Activated CD8-positive, alpha-beta memory T cell treated with anti-CD3 and anti-CD28 coated beads for 36 hours (primary cell): ENCODE measurements around the gene PKP1. TPM values are rescaled to one million over a fixed set of nuclear protein-coding genes. Genes with fewer than 3 reads are reported as not detected.
"Not testable (repeated sequence)": the region's sequence is repeated elsewhere in the genome, so short reads cannot be mapped to it uniquely, and the experiment has no call there.

Source experiments
- CTCF ChIA-PET: fragments of 350-600 bp; sonication (Branson Sonifier 250); formaldehyde crosslinking; loops from one replicate; lab custom pipeline; 2021; ENCODE audit warnings: antibody characterized with exemption; lab: Charles Lee
- POLR2A ChIA-PET: fragments of 350-600 bp; sonication (Branson Sonifier 250); formaldehyde crosslinking; loops from one replicate; lab custom pipeline; 2021; ENCODE audit warnings: antibody characterized with exemption; lab: Charles Lee
- total RNA-seq, 2 experiments: library from RNA; stranded (reverse); gene quantifications; one replicate each; pipeline ENCODE4 v1.2.3, GENCODE V29; 2021

The PKP1 gene, protein sequence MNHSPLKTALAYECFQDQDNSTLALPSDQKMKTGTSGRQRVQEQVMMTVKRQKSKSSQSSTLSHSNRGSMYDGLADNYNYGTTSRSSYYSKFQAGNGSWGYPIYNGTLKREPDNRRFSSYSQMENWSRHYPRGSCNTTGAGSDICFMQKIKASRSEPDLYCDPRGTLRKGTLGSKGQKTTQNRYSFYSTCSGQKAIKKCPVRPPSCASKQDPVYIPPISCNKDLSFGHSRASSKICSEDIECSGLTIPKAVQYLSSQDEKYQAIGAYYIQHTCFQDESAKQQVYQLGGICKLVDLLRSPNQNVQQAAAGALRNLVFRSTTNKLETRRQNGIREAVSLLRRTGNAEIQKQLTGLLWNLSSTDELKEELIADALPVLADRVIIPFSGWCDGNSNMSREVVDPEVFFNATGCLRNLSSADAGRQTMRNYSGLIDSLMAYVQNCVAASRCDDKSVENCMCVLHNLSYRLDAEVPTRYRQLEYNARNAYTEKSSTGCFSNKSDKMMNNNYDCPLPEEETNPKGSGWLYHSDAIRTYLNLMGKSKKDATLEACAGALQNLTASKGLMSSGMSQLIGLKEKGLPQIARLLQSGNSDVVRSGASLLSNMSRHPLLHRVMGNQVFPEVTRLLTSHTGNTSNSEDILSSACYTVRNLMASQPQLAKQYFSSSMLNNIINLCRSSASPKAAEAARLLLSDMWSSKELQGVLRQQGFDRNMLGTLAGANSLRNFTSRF
- total RNA-seq, result not detected

DNA sequence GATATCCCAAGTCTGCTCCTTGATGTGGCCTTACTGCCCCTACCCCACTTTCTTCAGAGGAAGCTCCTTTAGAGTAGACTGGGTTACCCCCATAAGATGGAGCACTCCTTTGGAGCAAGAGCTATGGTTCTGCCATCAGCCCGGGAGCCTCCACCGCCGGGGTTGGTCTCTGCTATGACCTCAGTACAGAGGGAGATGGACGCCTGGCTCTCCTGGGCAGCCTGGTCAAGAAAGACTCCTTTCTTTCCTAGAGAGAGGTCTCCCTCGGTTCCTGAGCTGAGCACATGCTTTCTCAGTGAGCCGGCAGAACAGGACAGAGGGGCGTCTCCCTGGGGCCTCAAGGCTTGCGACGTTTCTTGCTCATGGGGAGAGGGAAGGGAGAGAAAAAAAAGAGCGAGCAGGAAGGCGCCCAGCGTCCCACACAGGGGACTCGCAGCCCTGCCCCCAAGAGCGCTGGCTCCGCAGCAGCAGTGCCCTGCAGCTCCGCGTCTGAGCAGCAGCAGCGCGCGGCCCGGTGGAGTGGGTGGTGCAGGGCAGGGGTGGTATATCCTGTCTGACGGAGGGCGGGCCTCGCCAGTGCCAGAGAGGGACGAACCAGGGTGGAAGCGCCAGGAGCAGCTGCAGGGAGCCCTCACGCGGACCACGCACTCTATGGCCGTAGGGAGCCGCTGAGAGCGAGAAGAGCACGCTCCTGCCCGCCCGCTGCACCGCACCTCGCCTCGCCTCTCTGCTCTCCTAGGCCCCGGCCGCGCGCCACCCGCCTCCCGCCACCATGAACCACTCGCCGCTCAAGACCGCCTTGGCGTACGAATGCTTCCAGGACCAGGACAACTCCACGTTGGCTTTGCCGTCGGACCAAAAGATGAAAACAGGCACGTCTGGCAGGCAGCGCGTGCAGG is at the start of gene PKP1:
Gene PKP1, plus strand, starts transcription at position 576 of the 899 bp plus-strand sequence. Its CDS starts 197 bp downstream, at position 773.
- ChIA-PET CTCF (interaction anchor here (0.9 to 1.3 kb wide), 2 partner anchors 27 to 65 kb away, joined by 3 to 4 read pairs; no protein-coding TSS in a partner anchor), POLR2A (no interaction called here)

GRCh38 chr1:201239646-201240045 is 43.7 kb upstream of the PKP1 start:
- POLR2A ChIA-PET, CTCF ChIA-PET: not testable (repeated sequence)

DNA sequence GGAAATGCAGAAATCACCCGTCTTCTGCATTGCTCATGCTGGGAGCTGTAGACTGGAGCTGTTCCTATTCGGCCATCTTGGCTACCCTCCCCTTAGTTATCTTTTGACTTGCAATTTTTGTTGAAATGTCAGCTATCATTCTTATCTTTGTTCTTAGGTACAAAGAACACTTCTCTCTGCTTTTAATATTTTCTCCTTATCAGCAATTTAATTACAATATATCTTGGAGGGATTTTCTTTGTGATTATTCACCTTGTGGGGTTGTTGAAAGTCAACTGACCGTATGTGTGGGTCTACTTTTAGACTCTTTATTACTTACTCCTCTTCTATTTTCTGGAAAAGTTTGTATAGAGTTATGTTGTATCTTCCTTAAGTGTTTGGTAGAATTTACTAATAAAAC is 43.1 kb upstream of the PKP1 start:
- POLR2A ChIA-PET, result no interaction called here
- CTCF ChIA-PET, result no interaction called here

GRCh38 chr1:201241736-201242135 is 41.6 kb upstream of the PKP1 start:
- CTCF ChIA-PET, result no interaction called here
- POLR2A ChIA-PET, result no interaction called here

DNA sequence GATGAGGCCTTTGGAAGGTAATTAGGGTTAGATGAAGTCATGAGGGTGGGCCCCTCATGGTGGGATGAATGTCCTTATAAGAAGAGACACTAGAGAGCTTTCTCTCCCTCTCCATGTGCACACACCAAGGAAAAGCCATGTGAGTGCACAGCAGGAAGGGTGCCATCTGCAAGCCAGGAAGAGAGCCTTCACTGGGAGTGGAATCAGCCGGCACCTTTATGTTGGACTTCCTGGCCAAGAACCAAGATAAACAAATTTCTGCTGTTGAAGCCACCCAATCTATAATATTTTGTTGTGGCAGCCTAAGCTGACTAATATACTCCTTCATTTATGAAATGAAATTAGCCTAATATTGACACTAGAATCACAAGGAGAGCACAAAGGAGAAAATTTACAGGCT is 38.2 kb upstream of the PKP1 start:
- ChIA-PET POLR2A (no interaction called here), CTCF (interaction anchor here (1.3 kb wide), 1 partner anchor 10 kb away, joined by 3 read pairs; no protein-coding TSS in a partner anchor)

- ChIA-PET CTCF (no interaction called here), POLR2A (no interaction called here)
Measured at GRCh38 chr1:201248721-201249559, 34.4 kb upstream of the PKP1 start.

DNA sequence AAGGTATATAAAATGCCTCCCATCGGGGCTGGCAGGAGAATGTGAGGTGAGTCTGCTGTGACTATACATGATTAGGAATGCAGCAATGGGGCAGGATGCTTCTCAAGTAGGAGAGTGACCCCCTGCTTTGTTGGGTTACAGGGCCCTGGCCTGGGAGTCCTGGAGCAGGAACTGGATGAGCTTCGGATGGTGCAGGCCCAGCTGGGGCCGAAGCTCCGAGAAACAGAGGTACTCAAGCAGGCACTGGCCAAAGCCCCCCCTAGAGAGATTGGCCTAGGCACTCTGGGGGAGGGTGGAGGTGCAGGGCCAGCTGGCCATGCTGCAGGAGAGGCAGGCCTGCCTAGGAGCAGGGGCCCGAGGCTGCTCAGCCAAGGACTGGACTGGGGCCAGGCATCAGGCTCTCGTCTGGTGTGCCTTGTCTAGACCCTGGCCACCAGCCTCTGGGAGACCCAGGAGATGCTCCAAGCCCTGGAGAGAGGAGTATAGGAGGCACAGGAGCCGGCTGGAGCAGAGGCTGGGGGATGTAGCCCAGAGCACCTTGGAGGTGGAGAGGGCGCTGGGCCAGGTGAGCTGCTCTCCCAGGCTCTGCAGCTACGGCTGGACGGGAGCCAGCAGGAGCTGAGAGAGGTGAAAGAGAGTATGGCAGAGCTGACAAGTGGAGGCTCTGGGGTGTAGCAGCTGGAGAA is 32.8 kb upstream of the PKP1 start:
- CTCF ChIA-PET, result interaction anchor here (0.6 kb wide), 1 partner anchor 661 kb away, joined by 4 read pairs; no protein-coding TSS in a partner anchor
- POLR2A ChIA-PET, result no interaction called here

- CTCF ChIA-PET, result no interaction called here
- POLR2A ChIA-PET, result no interaction called here
Measured at GRCh38 chr1:201251411-201251810, 31.9 kb upstream of the PKP1 start.

- CTCF ChIA-PET, result interaction anchor here (1.0 to 3.3 kb wide), 2 partner anchors 37 to 110 kb away, joined by 3 to 19 read pairs; no protein-coding TSS in a partner anchor
- POLR2A ChIA-PET, result no interaction called here
Measured at GRCh38 chr1:201251851-201252430, 31.4 kb upstream of the PKP1 start.

GRCh38 chr1:201252944-201253371 is 30.3 kb upstream of the PKP1 start:
- POLR2A ChIA-PET, result no interaction called here
- CTCF ChIA-PET, result interaction anchor here (1.0 to 3.3 kb wide), 2 partner anchors 38 to 109 kb away, joined by 3 to 19 read pairs; no protein-coding TSS in a partner anchor

DNA sequence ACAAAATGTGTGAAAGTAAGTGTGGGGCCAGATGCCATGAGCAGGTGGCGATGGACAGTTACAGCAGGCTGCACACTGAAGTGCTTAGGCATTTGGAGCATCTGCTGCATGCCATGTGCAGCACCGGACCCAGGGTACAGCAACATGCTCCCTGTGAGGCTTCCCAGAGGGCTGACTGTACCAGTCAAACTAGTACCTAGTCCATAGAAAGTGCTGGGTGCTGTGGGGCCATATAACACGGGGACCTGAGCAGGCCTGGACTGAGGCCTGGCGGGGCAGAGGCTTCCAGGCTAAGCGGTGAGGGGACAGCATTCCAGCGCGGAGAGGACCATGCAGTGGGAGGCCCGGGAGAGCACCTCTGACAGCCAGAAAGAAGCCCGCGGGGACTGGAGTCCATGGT is 29.9 kb upstream of the PKP1 start:
- POLR2A ChIA-PET, result no interaction called here
- CTCF ChIA-PET, result interaction anchor here (1.7 to 3.3 kb wide), 3 partner anchors 11 to 157 kb away, joined by 4 to 19 read pairs (median 6); no protein-coding TSS in a partner anchor

DNA sequence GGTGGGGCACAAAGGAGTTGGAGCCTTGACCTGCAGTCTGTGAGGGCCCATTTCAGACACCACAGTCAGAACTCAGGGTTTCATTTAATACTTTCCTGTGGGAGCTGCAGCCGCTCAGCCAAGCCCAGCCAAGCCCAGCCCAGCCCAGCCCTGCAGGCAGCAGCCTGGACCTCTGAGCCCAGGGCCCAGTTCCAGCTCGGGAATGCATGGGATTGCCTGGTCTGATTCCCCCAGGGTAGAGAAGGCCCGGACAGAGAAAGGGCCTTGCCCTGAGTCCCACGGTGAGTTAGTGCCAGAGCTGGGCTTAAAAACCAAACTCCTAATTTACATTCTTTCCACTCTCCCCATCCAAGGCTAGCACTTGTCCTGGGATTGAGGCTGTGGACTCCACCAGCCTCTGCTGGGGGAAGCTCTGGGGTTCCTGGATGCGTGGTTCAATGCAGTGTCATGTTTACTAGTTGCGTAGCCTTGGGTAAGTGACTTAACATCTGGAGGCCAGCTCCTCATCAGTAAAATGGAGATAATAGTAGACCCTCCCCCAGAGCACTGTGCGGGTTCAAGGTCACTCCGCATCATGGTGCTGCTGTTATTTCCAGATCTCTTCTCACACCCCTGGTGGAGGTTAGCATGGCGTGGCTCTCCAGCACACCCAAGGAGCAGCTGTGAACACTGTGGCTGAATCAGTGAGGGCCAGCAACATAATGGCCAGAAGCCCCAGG is 29.2 kb upstream of the PKP1 start:
- ChIA-PET CTCF (interaction anchor here (0.7 to 3.3 kb wide), 13 partner anchors 8 to 306 kb away, joined by 3 to 19 read pairs (median 3); no protein-coding TSS in a partner anchor), POLR2A (interaction anchor here (0.6 kb wide), 1 partner anchor 252 kb away, joined by 6 read pairs; no protein-coding TSS in a partner anchor)

DNA sequence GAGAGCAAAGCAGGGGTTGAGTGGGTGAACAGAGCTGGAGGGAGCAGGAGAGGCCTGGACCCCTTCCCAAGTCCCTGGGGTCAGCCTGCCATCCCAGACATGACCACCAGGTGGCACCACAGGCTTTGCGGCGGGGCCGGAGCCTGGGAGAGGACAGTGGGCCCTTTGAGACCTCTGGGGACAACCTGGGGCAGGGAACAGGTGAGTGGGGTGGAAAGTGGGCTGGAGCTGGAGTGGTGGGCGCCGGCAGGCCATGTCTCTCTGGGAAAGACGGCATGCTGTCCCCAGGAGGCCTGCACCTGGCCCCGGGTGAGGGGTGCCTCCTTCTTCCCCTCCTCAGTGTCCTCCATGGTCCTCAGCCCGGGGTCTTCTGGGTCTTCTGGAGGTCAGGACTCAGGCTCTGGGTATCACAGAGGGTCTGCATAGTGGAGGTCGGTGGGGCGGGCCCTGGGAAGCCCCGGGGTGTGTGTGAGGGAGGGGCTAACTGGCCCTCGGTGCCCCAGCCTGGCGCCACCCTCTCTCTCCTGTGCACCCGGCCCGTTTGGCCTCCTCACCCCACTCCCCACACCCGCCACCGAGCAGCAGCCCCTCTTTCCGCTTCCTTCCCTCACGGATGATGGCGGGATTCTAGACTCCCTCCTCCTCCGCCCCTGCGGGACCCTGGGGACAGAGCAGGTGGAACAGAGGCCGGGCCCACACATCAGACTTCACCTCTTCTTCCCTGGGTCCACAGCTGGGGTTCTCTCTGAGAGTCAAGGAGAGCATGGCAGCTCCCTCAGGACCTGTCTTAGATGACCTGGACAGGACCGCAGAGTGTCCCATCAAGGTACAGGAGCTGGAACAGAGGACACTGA is 28.5 kb upstream of the PKP1 start:
- ChIA-PET CTCF (interaction anchor here (0.7 to 3.3 kb wide), 13 partner anchors 9 to 305 kb away, joined by 3 to 19 read pairs (median 3); no protein-coding TSS in a partner anchor), POLR2A (interaction anchor here (0.6 kb wide), 1 partner anchor 251 kb away, joined by 6 read pairs; no protein-coding TSS in a partner anchor)

- CTCF ChIA-PET, result interaction anchor here (1.3 kb wide), 1 partner anchor 10 kb away, joined by 3 read pairs; no protein-coding TSS in a partner anchor
- POLR2A ChIA-PET, result no interaction called here
Measured at GRCh38 chr1:201255479-201256362, 27.6 kb upstream of the PKP1 start.
